ENCODE results near the gene ROMO1.

ROMO1 gene

DNA sequence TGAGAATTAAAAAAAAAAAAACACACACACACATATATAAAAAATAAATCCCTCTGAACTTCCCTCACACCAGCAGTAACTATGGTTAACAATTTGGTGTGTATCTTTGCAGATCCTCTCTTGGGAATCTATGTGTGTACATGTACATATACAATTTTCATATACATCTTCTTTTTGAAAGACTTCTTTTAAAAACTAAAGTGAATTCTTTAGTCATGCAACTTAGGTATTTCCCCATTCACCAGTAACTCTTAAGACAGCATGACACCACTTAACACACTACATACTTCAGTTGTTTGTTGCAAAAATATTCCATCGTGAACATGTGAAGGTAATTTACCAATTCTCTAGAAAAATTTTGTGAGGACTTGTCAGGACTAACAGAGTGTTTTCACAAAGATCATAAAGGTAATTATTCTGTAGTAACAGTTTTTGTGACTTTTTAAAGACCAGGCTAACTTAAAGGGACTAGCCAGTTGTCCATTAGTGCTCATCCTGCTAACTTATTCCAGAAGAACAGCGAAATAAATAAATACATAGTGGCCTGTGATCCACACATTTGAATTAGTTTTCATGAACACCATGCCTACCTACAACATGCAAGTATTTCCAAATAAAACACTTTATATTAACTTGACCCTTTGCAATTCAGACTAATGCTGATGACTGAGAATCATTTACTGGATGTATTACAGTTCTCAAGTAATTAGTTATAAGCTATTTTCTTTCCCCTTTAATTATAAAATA, 30.8 kb downstream of the ROMO1 start:
- H3K27me3 ChIP-seq (ENCODE audit: control insufficient read depth in 2 of 2, insufficient read depth in 2 of 2, low read length in 2 of 2) = no peaks in the 10 kb centered on the region
- H3K4me1 ChIP-seq (ENCODE audit: control insufficient read depth in 2 of 2, insufficient read depth in 2 of 2, low read length in 2 of 2) = peaks cover 2 to 3% of the 10 kb centered on the region in 2 donors
- H3K9me3 ChIP-seq (ENCODE audit: control insufficient read depth in 2 of 2, low read length in 2 of 2) = no peaks in the 10 kb centered on the region
- no peak overlapping the region for H3K27ac ChIP-seq (ENCODE audit: low read depth in 2 of 2, low read length in 2 of 2)
- H3K36me3 ChIP-seq (ENCODE audit: control insufficient read depth in 2 of 2, insufficient read depth in 2 of 2, low read length in 2 of 2) = peaks cover 92 to 93% of the 10 kb centered on the region in 2 donors
- no peak overlapping the region for H3K4me3 ChIP-seq (ENCODE audit: low read length in 2 of 2)
- H3K9ac ChIP-seq (ENCODE audit: low read depth in 1 of 2, low read length in 2 of 2) = no peak overlapping the region

DNA sequence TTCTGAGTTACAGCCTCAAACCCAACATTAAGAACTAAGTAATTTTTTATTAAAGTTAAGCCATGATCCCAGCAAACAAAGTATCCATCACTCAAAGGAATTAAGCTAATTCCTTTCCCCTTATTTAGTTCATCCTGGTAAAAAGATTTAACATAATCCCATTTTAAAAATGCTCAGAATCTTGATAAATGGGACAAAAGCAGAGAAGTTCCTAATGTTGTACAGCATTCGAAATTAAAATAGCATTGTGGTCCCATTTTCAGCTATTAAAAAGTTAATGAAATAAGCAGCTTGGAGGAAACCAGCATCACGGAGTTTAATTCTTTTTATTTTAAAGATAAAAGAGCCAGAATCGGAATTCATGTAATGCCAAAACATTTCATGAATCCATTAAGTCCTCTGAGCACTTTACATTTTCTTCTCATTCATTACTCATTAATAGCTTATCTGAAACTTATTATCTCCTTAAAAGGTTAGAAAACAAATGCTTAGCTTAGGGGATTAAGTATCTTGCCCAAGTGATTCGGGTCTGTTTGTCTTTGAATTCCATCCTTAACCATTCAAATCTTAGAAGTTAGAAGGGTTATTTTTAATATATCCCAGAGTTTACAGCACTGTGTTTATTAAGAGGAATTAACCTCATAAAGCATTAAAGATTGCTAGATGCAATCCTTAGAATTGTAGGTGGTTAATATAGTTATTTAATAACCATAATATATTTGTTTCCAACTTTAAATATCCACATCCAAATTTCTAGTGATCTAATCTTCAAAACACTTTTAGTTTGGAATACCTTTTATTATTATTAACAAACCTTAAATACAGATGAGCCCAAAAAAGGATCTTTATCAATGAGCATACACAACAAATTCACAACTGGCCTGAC, 31.6 kb downstream of the ROMO1 start:
- H3K9ac ChIP-seq (ENCODE audit: low read depth in 1 of 2, low read length in 2 of 2) = no peak overlapping the region
- no peak overlapping the region for H3K27ac ChIP-seq (ENCODE audit: low read depth in 2 of 2, low read length in 2 of 2)
- H3K36me3 ChIP-seq (ENCODE audit: control insufficient read depth in 2 of 2, insufficient read depth in 2 of 2, low read length in 2 of 2) = peaks cover 91 to 92% of the 10 kb centered on the region in 2 donors
- no peak overlapping the region for H3K4me3 ChIP-seq (ENCODE audit: low read length in 2 of 2)
- H3K4me1 ChIP-seq (ENCODE audit: control insufficient read depth in 2 of 2, insufficient read depth in 2 of 2, low read length in 2 of 2) = peaks cover 2 to 6% of the 10 kb centered on the region in 2 donors
- H3K27me3 ChIP-seq (ENCODE audit: control insufficient read depth in 2 of 2, insufficient read depth in 2 of 2, low read length in 2 of 2) = no peaks in the 10 kb centered on the region
- H3K9me3 ChIP-seq (ENCODE audit: control insufficient read depth in 2 of 2, low read length in 2 of 2) = no peaks in the 10 kb centered on the region

DNA sequence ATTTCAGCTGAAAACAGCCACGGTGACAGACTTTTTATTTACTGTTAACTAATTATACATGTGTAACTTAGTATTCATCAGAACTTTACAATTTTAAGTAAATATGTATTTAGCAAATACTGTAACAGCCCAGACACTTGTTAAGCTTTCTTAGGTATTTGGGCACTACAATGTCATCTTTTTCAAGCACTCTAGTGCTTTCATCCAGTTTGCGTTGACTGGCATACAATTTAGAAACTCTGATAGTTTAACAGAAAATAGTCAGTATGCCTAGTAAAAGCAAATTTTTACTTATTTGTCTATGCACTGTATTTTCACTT, 32.2 kb downstream of the ROMO1 start:
- peaks cover 91 to 92% of the 10 kb centered on the region in 2 donors for H3K36me3 ChIP-seq (ENCODE audit: control insufficient read depth in 2 of 2, insufficient read depth in 2 of 2, low read length in 2 of 2)
- no peak overlapping the region for H3K27ac ChIP-seq (ENCODE audit: low read depth in 2 of 2, low read length in 2 of 2)
- peaks cover 2 to 8% of the 10 kb centered on the region in 2 donors for H3K4me1 ChIP-seq (ENCODE audit: control insufficient read depth in 2 of 2, insufficient read depth in 2 of 2, low read length in 2 of 2)

DNA sequence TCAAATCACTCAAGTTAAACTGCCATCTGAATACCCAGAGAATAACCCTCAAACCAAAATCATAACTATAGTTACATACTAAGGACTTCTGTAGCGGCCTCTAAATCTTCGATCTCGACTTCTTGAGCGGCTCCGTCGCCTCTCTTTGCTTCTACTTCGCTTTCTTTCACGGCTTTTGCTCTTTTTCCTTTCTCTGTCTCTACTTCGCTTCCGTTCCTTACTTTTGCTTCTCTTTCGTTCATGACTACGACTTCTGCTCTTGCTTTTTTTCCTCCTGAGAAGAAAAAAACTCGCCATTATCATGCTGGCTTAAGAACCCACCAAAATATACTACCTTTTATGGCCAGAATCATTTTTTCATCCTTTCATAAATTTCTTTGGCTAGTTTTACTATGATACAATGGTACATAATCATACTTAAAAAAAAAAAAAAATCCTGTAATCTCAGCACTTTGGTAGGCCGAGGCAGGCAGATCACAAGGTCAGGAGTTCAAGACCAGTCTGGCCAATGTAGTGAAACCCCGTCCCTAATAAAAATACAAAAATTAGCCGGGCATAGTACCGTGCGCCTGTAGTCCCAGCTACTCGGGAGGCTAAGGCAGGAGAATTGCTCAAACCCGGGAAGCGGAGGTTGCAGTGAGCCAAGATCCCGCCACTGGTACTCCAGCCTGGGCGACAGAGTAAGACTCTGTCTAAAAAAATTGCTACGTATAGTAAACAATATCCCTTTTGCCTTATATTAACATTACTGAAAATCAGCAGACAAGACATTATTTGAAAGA, 32.8 kb downstream of the ROMO1 start:
- Histone ChIP-seq H3K4me3 (ENCODE audit: low read length in 2 of 2) (no peak overlapping the region), H3K9ac (ENCODE audit: low read depth in 1 of 2, low read length in 2 of 2) (no peak overlapping the region), H3K4me1 (ENCODE audit: control insufficient read depth in 2 of 2, insufficient read depth in 2 of 2, low read length in 2 of 2) (peaks cover 2 to 8% of the 10 kb centered on the region in 2 donors), H3K27ac (ENCODE audit: low read depth in 2 of 2, low read length in 2 of 2) (no peak overlapping the region), H3K9me3 (ENCODE audit: control insufficient read depth in 2 of 2, low read length in 2 of 2) (no peaks in the 10 kb centered on the region), H3K36me3 (ENCODE audit: control insufficient read depth in 2 of 2, insufficient read depth in 2 of 2, low read length in 2 of 2) (peaks cover 89% of the 10 kb centered on the region in 2 donors), H3K27me3 (ENCODE audit: control insufficient read depth in 2 of 2, insufficient read depth in 2 of 2, low read length in 2 of 2) (no peaks in the 10 kb centered on the region)

More for the DNA sequence above, 32.2 kb downstream of the ROMO1 start:
- no peaks in the 10 kb centered on the region for H3K27me3 ChIP-seq (ENCODE audit: control insufficient read depth in 2 of 2, insufficient read depth in 2 of 2, low read length in 2 of 2)
- H3K4me3 ChIP-seq (ENCODE audit: low read length in 2 of 2) = no peak overlapping the region
- H3K9ac ChIP-seq (ENCODE audit: low read depth in 1 of 2, low read length in 2 of 2) = no peak overlapping the region
- H3K9me3 ChIP-seq (ENCODE audit: control insufficient read depth in 2 of 2, low read length in 2 of 2) = no peaks in the 10 kb centered on the region

DNA sequence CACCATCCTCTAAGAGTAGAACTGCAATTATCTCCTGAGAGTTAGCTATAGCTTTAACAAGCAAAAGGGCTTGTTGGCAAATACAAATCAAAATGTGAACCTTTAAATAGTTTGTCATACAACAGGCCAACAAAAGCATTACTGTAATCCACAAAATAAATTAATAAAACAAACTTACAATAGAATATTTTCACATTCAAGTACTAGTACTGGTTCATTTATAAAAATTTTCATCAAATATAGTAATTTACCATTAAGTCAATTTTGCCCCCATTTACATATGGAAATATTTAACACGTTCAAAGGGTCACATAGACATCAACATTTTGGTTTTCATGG, 33.4 kb downstream of the ROMO1 start:
- no peaks in the 10 kb centered on the region for H3K9me3 ChIP-seq (ENCODE audit: control insufficient read depth in 2 of 2, low read length in 2 of 2)
- no peak overlapping the region for H3K4me3 ChIP-seq (ENCODE audit: low read length in 2 of 2)
- H3K27ac ChIP-seq (ENCODE audit: low read depth in 2 of 2, low read length in 2 of 2) = no peak overlapping the region
- H3K36me3 ChIP-seq (ENCODE audit: control insufficient read depth in 2 of 2, insufficient read depth in 2 of 2, low read length in 2 of 2) = peaks cover 86 to 89% of the 10 kb centered on the region in 2 donors
- peaks cover 2 to 8% of the 10 kb centered on the region in 2 donors for H3K4me1 ChIP-seq (ENCODE audit: control insufficient read depth in 2 of 2, insufficient read depth in 2 of 2, low read length in 2 of 2)
- no peak overlapping the region for H3K9ac ChIP-seq (ENCODE audit: low read depth in 1 of 2, low read length in 2 of 2)
- no peaks in the 10 kb centered on the region for H3K27me3 ChIP-seq (ENCODE audit: control insufficient read depth in 2 of 2, insufficient read depth in 2 of 2, low read length in 2 of 2)

DNA sequence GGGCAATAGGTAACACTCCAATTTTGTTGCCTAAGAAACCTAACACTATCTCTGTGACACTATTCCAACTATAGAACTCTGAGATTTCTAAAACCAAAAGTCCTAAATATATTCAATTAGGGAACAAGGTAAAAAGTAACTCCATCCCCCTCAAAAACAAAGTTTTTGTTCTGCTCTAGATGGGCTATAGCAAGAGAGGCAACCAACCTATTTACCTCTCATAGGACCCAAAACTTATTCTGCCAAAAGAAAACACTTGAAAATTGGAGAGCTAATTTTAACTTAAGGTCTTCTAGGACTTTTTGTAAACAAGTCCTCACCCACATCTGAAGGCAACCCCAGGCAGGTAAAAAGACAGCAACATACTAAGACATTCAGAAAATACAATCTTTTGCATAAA, 35.2 kb downstream of the ROMO1 start:
- Histone ChIP-seq H3K9me3 (ENCODE audit: control insufficient read depth in 2 of 2, low read length in 2 of 2) (no peaks in the 10 kb centered on the region), H3K27me3 (ENCODE audit: control insufficient read depth in 2 of 2, insufficient read depth in 2 of 2, low read length in 2 of 2) (no peaks in the 10 kb centered on the region), H3K27ac (ENCODE audit: low read depth in 2 of 2, low read length in 2 of 2) (no peak overlapping the region), H3K4me1 (ENCODE audit: control insufficient read depth in 2 of 2, insufficient read depth in 2 of 2, low read length in 2 of 2) (peaks cover 5 to 16% of the 10 kb centered on the region in 2 donors), H3K9ac (ENCODE audit: low read depth in 1 of 2, low read length in 2 of 2) (no peak overlapping the region), H3K4me3 (ENCODE audit: low read length in 2 of 2) (no peak overlapping the region), H3K36me3 (ENCODE audit: control insufficient read depth in 2 of 2, insufficient read depth in 2 of 2, low read length in 2 of 2) (peaks cover 84 to 89% of the 10 kb centered on the region in 2 donors)

DNA sequence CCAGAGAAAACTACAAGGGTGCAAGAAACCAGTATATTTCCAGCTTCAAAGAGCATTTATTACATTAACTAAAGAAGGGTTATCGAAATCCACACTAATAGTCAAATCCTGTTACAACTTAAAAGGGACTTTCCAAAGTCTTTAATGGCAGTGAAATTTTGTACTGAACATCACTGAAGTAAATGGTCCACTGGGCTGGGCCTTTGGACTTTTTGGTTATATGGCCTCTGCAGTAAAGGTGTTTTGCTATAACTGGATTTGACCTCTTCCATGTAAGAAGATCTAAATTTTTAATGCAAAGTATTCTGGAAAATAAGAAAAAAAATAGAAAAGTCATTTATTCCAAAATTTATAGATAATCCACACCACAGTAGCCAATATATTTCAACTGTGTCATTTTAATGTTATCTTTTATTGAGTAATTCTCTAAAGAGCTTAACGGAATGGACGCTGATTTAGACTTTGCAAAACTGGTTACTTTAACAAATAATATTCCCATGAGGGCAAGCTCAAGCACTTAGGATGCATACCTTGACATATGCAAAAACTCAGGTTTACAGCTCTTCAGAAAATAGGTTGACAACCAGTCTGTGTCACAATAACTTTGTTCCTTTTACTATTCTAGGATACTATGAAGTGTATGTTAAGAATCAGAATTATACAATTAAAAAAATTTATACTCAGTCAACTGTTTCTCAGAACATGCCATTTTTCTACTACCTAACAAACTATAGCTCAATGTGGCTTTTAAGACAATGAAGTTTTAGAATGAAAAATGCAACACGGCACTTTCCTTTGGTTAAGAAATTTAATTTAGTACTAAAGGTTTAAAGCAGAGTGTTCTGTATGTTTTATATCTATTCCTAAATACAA, 35.8 kb downstream of the ROMO1 start:
- H3K27ac ChIP-seq (ENCODE audit: low read depth in 2 of 2, low read length in 2 of 2) = no peak overlapping the region
- H3K4me1 ChIP-seq (ENCODE audit: control insufficient read depth in 2 of 2, insufficient read depth in 2 of 2, low read length in 2 of 2) = peaks cover 11 to 20% of the 10 kb centered on the region in 2 donors
- peaks cover 84 to 88% of the 10 kb centered on the region in 2 donors for H3K36me3 ChIP-seq (ENCODE audit: control insufficient read depth in 2 of 2, insufficient read depth in 2 of 2, low read length in 2 of 2)
- no peak overlapping the region for H3K9ac ChIP-seq (ENCODE audit: low read depth in 1 of 2, low read length in 2 of 2)
- no peak overlapping the region for H3K4me3 ChIP-seq (ENCODE audit: low read length in 2 of 2)
- H3K27me3 ChIP-seq (ENCODE audit: control insufficient read depth in 2 of 2, insufficient read depth in 2 of 2, low read length in 2 of 2) = no peaks in the 10 kb centered on the region
- H3K9me3 ChIP-seq (ENCODE audit: control insufficient read depth in 2 of 2, low read length in 2 of 2) = no peaks in the 10 kb centered on the region

DNA sequence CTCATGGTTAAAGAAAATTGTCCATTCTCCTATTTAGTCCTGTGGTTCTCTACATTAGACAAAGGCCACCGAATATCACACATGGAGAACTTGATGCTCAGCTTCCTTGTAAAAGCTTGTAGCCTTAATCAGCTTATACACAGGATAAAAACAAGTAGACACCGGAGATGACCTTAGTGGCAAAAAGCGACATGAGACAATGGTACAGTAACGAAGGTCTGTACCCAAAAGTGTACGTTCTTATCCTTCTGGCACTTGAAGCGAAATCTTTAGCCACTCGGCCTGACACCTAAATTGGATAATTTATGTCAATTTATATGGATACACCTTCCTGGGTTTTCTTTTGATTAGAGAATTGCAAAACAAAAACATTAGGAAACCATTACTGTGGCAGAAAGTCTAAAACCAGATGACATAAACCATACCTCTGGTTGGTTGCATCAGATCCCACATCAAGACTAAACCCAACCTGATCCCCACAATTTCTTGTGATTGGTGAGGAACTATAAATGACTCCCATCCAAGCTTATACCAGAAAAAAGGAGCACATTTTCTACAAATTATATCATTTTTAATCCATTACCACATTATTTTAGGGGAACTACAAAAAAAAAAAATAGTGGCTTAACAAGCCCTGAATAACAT, 36.7 kb downstream of the ROMO1 start:
- H3K4me1 ChIP-seq (ENCODE audit: control insufficient read depth in 2 of 2, insufficient read depth in 2 of 2, low read length in 2 of 2) = peaks cover 17 to 23% of the 10 kb centered on the region in 2 donors
- no peak overlapping the region for H3K4me3 ChIP-seq (ENCODE audit: low read length in 2 of 2)
- no peaks in the 10 kb centered on the region for H3K27me3 ChIP-seq (ENCODE audit: control insufficient read depth in 2 of 2, insufficient read depth in 2 of 2, low read length in 2 of 2)
- no peaks in the 10 kb centered on the region for H3K9me3 ChIP-seq (ENCODE audit: control insufficient read depth in 2 of 2, low read length in 2 of 2)
- no peak overlapping the region for H3K27ac ChIP-seq (ENCODE audit: low read depth in 2 of 2, low read length in 2 of 2)
- no peak overlapping the region for H3K9ac ChIP-seq (ENCODE audit: low read depth in 1 of 2, low read length in 2 of 2)
- H3K36me3 ChIP-seq (ENCODE audit: control insufficient read depth in 2 of 2, insufficient read depth in 2 of 2, low read length in 2 of 2) = peaks cover 83 to 86% of the 10 kb centered on the region in 2 donors

DNA sequence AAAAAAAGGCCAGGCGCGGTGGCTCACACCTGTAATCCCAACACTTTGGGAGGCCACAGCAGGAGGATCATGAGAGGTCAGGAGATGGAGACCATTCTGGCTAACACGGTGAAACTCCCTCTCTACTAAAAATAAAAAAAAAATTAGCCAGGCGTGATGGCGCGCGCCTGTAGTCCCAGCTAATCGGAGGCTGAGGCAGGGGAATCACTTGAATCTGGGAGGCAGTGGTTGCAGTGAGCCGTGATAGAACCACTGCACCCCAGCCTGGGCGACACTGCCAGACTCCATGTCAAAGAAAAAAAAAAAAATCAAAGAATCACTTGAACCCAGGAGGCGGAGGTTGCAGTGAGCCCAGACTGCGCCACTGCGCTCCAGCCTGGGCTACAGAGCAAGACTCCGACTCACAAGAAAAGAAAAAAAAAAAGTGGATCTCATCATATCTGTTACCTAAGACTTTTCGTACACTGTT, 38.7 kb downstream of the ROMO1 start:
- Histone ChIP-seq H3K4me1 (ENCODE audit: control insufficient read depth in 2 of 2, insufficient read depth in 2 of 2, low read length in 2 of 2) (peaks cover 17 to 24% of the 10 kb centered on the region in 2 donors), H3K4me3 (ENCODE audit: low read length in 2 of 2) (no peak overlapping the region), H3K36me3 (ENCODE audit: control insufficient read depth in 2 of 2, insufficient read depth in 2 of 2, low read length in 2 of 2) (peaks cover 64 to 67% of the 10 kb centered on the region in 2 donors), H3K9me3 (ENCODE audit: control insufficient read depth in 2 of 2, low read length in 2 of 2) (no peaks in the 10 kb centered on the region), H3K9ac (ENCODE audit: low read depth in 1 of 2, low read length in 2 of 2) (no peak overlapping the region), H3K27me3 (ENCODE audit: control insufficient read depth in 2 of 2, insufficient read depth in 2 of 2, low read length in 2 of 2) (no peaks in the 10 kb centered on the region), H3K27ac (ENCODE audit: low read depth in 2 of 2, low read length in 2 of 2) (no peak overlapping the region)

Measured in mucosa of rectum (tissue), 2 donors.